SK-N-SH (cell line): ENCODE results near the gene DLL4. TPM values are rescaled to one million over a fixed set of nuclear protein-coding genes. Genes with fewer than 3 reads are reported as not detected.

Experiments used
- CTCF ChIA-PET: fragments of 300-600, 350-600 bp; formaldehyde crosslinking; extraction: SDS; loops from one replicate; lab custom pipeline; 2021; lab: Yijun Ruan, JAX
- POLR2A ChIA-PET: fragments of 350-600 bp; sonication (Branson Sonifier 250); formaldehyde crosslinking; extraction: SDS; loops from one replicate; lab custom pipeline; 2020; ENCODE audit warnings: antibody characterized with exemption, inconsistent platforms; lab: Yijun Ruan, JAX
- DNase-seq: peaks from one replicate; pipeline ENCODE4 v3.0.0; 2012
- H2AFZ ChIP-seq: fragments of 200-600 bp; sonication (generic); 2 replicates; pipeline ENCODE4 v1.8.1; 2016; ENCODE audit warnings: antibody characterized with exemption, mild to moderate bottlenecking, low read depth
- H3F3A ChIP-seq: fragments of 200-600 bp; sonication (generic); replicated peaks from 2 replicates; pipeline ENCODE3; 2016; ENCODE audit warnings: antibody characterized with exemption, mild to moderate bottlenecking; ENCODE audit not compliant: insufficient read depth
- H3K27ac ChIP-seq, 2 experiments: fragments of 200-500 bp in 1 of 2; fragments of 200-600 bp in 1 of 2; sonication (Bioruptor generic) in 1 of 2; sonication (generic), shearing (Covaris generic) in 1 of 2; 2 replicates each; pipeline versions ENCODE4 v1.5.1 to v1.6.1; 2014 to 2016; ENCODE audit warnings: low read depth in 2 of 2, inconsistent platforms in 1 of 2, low read length in 1 of 2, mild to moderate bottlenecking in 1 of 2, mixed read lengths in 1 of 2
- H3K27me3 ChIP-seq: fragments of 200-600 bp; sonication (generic), shearing (Covaris generic); 2 replicates; pipeline ENCODE4 v1.6.1; 2016; ENCODE audit warnings: mixed run types; ENCODE audit not compliant: insufficient read depth
- H3K36me3 ChIP-seq, 2 experiments: fragments of 200-500 bp in 1 of 2; fragments of 200-600 bp in 1 of 2; sonication (Bioruptor generic) in 1 of 2; sonication (generic) in 1 of 2; replicated peaks in 1 of 2; 2 replicates each; pipeline versions ENCODE3 to v1.5.1; 2014 to 2016; ENCODE audit warnings: low read length in 1 of 2, mild to moderate bottlenecking in 1 of 2; ENCODE audit not compliant: insufficient read depth in 2 of 2, control insufficient read depth in 1 of 2
- H3K4me1 ChIP-seq, 2 experiments: fragments of 200-500 bp in 1 of 2; fragments of 200-600 bp in 1 of 2; sonication (Bioruptor generic) in 1 of 2; sonication (generic), shearing (Covaris generic) in 1 of 2; 2 replicates each; pipeline versions ENCODE4 v1.5.1 to v1.6.1; 2014 to 2016; ENCODE audit warnings: low read depth in 1 of 2, low read length in 1 of 2, mixed run types in 1 of 2; ENCODE audit not compliant: insufficient read depth in 2 of 2, control insufficient read depth in 1 of 2
- H3K4me2 ChIP-seq: fragments of 200-600 bp; sonication (generic), shearing (Covaris generic); 2 replicates; pipeline ENCODE4 v1.6.1; 2017; ENCODE audit warnings: mixed run types
- H3K4me3 ChIP-seq, 2 experiments: fragments of 200-500 bp in 1 of 2; fragments of 200-600 bp in 1 of 2; sonication (Bioruptor generic) in 1 of 2; sonication (generic), shearing (Covaris generic) in 1 of 2; 2 replicates each; pipeline versions ENCODE4 v1.5.1 to v1.8.1; 2014 to 2016; ENCODE audit warnings: low read depth in 2 of 2, inconsistent platforms in 1 of 2, low read length in 1 of 2, mild to moderate bottlenecking in 1 of 2, mixed read lengths in 1 of 2, moderate library complexity in 1 of 2
- H3K79me2 ChIP-seq: fragments of 200-600 bp; sonication (generic); 2 replicates; pipeline ENCODE4 v1.8.1; 2017; ENCODE audit warnings: mild to moderate bottlenecking; ENCODE audit not compliant: insufficient read depth
- H3K9ac ChIP-seq: fragments of 200-600 bp; sonication (generic); 2 replicates; pipeline ENCODE4 v1.6.1; 2017; ENCODE audit warnings: mixed run types
- H3K9me2 ChIP-seq: fragments of 200-600 bp; sonication (generic); 2 replicates; pipeline ENCODE4 v1.6.1; 2017; ENCODE audit warnings: mixed run types
- H3K9me3 ChIP-seq: fragments of 200-600 bp; sonication (generic); 2 replicates; pipeline ENCODE4 v1.6.1; 2017; ENCODE audit warnings: mixed run types, mild to moderate bottlenecking, moderate library complexity
- H4K20me1 ChIP-seq: fragments of 200-600 bp; sonication (generic); 2 replicates; pipeline ENCODE4 v1.6.1; 2017; ENCODE audit warnings: mild to moderate bottlenecking, mixed run types; ENCODE audit not compliant: insufficient read depth
- ELF1 ChIP-seq: IDR thresholded peaks from 2 replicates; pipeline ENCODE4 v1.4.0; 2012
- EP300 ChIP-seq, 2 experiments: IDR thresholded peaks; 2 replicates each; pipeline versions ENCODE4 v1.4.0 to v1.6.1; 2012; ENCODE audit warnings: borderline replicate concordance in 1 of 2, low read depth in 1 of 2, low read length in 1 of 2
- FOSL2 ChIP-seq: IDR thresholded peaks from 2 replicates; pipeline ENCODE4 v1.4.0; 2012; ENCODE audit warnings: low read depth, mild to moderate bottlenecking, moderate library complexity, borderline replicate concordance
- GABPA ChIP-seq: IDR thresholded peaks from 2 replicates; pipeline ENCODE4 v1.4.0; 2012; ENCODE audit warnings: low read depth, mild to moderate bottlenecking
- IRF3 ChIP-seq: fragments of 150-350 bp; IDR thresholded peaks from 2 replicates; pipeline ENCODE4 v1.6.1; 2016; ENCODE audit warnings: mild to moderate bottlenecking, low read depth, low read length
- JUND ChIP-seq: IDR thresholded peaks from 2 replicates; pipeline ENCODE4 v1.4.0; 2012
- MXI1 ChIP-seq: IDR thresholded peaks from 2 replicates; pipeline ENCODE4 v1.6.1; 2012; ENCODE audit warnings: mild to moderate bottlenecking, low read depth, low read length, improper control_type of control experiment
- NFIC ChIP-seq: IDR thresholded peaks from 2 replicates; pipeline ENCODE4 v1.4.0; 2012; ENCODE audit warnings: borderline replicate concordance
- PBX3 ChIP-seq: IDR thresholded peaks from 2 replicates; pipeline ENCODE4; 2012
- RAD21 ChIP-seq: IDR thresholded peaks from 2 replicates; pipeline ENCODE4 v1.6.1; 2012; ENCODE audit warnings: mild to moderate bottlenecking, low read length
- REST ChIP-seq: IDR thresholded peaks from 2 replicates; pipeline ENCODE4 v1.6.1; 2012; ENCODE audit warnings: mild to moderate bottlenecking, low read depth, low read length, moderate library complexity
- RFX5 ChIP-seq: IDR thresholded peaks from 2 replicates; pipeline ENCODE4 v1.6.1; 2012; ENCODE audit warnings: mild to moderate bottlenecking, improper control_type of control experiment, low read length
- SIN3A ChIP-seq: IDR thresholded peaks from 2 replicates; pipeline ENCODE4 v1.6.1; 2012; ENCODE audit warnings: low read depth, mild to moderate bottlenecking, low read length, moderate library complexity, borderline replicate concordance
- SMC3 ChIP-seq: IDR thresholded peaks from 2 replicates; pipeline ENCODE4 v1.6.1; 2012; ENCODE audit warnings: low read depth, low read length, improper control_type of control experiment
- TCF12 ChIP-seq: IDR thresholded peaks from 2 replicates; pipeline ENCODE4 v1.4.0; 2012
- TEAD4 ChIP-seq: IDR thresholded peaks from 2 replicates; pipeline ENCODE4 v1.4.0; 2012; ENCODE audit warnings: mild to moderate bottlenecking, borderline replicate concordance; ENCODE audit not compliant: insufficient read depth
- USF2 ChIP-seq: fragments of 150-350 bp; IDR thresholded peaks from 2 replicates; pipeline ENCODE4 v1.6.1; 2017; ENCODE audit warnings: antibody characterized with exemption, low read length, low read depth, borderline replicate concordance
- YY1 ChIP-seq: IDR thresholded peaks from 2 replicates; pipeline ENCODE4 v1.4.0; 2012; ENCODE audit warnings: low read depth, mild to moderate bottlenecking
- ZBTB33 ChIP-seq: IDR thresholded peaks from 2 replicates; pipeline ENCODE4 v1.4.0; 2012; ENCODE audit warnings: low read depth, borderline replicate concordance
- WGBS: methylation state at CpG from one replicate; pipeline ENCODE4 v1.1.6; 2017; ENCODE audit warnings: low lambda C conversion rate; 5-methylcytosine and 5-hydroxymethylcytosine counted together
- polyA plus RNA-seq, 3 experiments: library from polyadenylated mRNA; depleted of rRNA; stranded (reverse); fragments of >200 nt; gene quantifications; 2 replicates each; pipeline ENCODE4 v1.2.3, GENCODE V29; 2012

Gene DLL4
- polyA plus RNA-seq, 1 of the 3 experiments (the other 2 are of a cell fraction) = 0.03 TPM

- TF ChIP-seq ZBTB33 (no peak), IRF3 (no peak), ELF1 (no peak), JUND (no peak), SMC3 (no peak), FOSL2 (no peak), NFIC (no peak), SIN3A (no peak), YY1 (no peak), TCF12 (no peak), USF2 (no peak), GABPA (no peak)
These were observed 24.5 kb upstream of the DLL4 start (continued) for GRCh38 chr15:40904552-40905201.

- Histone ChIP-seq H3K4me3 (peak overlapping the region; percentile 43 to 57), H3K4me2 (peak overlapping the region; percentile 93), H3K9me2 (no peaks in the 10 kb centered on the region), H3K36me3 (peaks cover 0 to 14% of the 10 kb centered on the region in 2 experiments), H4K20me1 (peaks cover 14% of the 10 kb centered on the region; the same call in 1 of the 2 replicates), H3K4me1 (peaks cover 12 to 42% of the 10 kb centered on the region in 2 experiments; a peak in 3 of 4 replicates), H3K9me3 (no peaks in the 10 kb centered on the region), H2AFZ (peak overlapping the region; percentile 79; the same call in 1 of the 2 replicates), H3K27me3 (no peaks in the 10 kb centered on the region), H3K27ac (peak overlapping the region; percentile 74 to 86), H3K79me2 (peaks cover 5% of the 10 kb centered on the region; the same call in 1 of the 2 replicates), H3K9ac (peak overlapping the region; percentile 41; the same call in 1 of the 2 replicates), H3F3A (peaks cover 39% of the 10 kb centered on the region)
- ChIA-PET POLR2A (interaction anchor here (0.7 to 1.2 kb wide), 4 partner anchors 35 to 278 kb away, joined by 3 to 5 read pairs (median 4); partner anchors contain the start of gene CHAC1), CTCF (interaction anchor here (0.6 to 23.8 kb wide), 37 partner anchors 10 to 424 kb away, joined by 3 to 675 read pairs (median 4); partner anchors contain the start of genes CHAC1, DLL4 and VPS18)
- WGBS = 14% methylated on average over 9 of the region's 36 CpGs
- DNase-seq = peak; percentile 95
- TF ChIP-seq TEAD4 (no peak), RAD21 (peak; percentile 70), YY1 (no peak), RFX5 (no peak), SMC3 (peak; percentile 61), TCF12 (no peak; the same call in none of the 2 replicates), PBX3 (peak; percentile 21; the same call in 1 of the 2 replicates), REST (no peak), EP300 (IDR thresholded peaks at IDR 0.05; ENCODE audit: borderline replicate concordance in 1 of 2, low read depth in 1 of 2, low read length in 1 of 2) (no peak), MXI1 (peak; percentile 52; the same call in 1 of the 2 replicates)
These were observed 22.8 kb upstream of the DLL4 start for GRCh38 chr15:40906091-40906990.
